ENCODE data around the gene KCNJ14. TPM values are rescaled to one million over a fixed set of nuclear protein-coding genes. Genes with fewer than 3 reads are reported as not detected.

Gene KCNJ14
- polyA plus RNA-seq (2012; rRNA removed), result 1.1 and 1.2 TPM in 2 replicates
- 0.54 and 0.93 TPM in 2 replicates for polyA plus RNA-seq (2012; cell fraction: cytosol; rRNA removed)
- 6.1 and 7.2 TPM in 2 replicates for polyA plus RNA-seq (2012; cell fraction: nucleus; rRNA removed)

DNA sequence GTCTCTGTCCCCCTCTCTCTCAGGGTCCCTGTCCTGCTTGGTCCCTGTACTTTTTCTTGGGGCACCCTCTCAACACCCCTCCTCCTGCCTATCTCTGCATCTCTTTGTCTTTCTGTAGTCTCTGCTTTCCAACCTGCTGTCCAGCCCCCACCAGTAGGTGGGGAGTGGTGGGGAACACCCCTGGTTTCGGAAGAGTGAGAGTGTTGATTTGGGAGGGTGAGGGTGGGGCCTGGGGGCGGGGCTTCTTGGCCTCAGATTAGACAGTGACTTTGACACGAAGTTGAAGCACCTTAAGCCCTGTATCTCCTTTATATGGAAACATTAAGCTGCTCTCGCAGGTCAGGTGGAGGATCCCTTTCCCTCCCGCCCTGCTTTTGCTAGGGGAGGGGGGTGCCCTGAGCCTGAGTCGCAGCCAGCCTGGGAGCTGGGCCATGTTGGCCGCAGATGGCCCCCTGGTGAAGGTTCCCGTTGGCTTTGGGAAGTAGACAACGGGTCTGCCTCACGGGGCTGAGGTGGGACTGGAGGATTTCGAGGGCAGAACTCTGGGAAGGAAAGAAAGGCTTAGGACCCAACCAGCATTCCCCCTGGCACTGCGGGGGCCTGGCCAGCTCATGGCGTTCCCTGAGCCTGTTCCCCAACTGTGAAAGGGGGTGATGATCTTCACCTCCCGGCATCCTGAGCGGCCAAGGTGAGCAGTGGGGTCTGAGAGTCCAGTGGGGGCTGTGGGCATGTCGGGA lies at the start of gene KCNJ14:
Gene KCNJ14, plus strand, starts transcription at position 404 of the 737 bp plus-strand sequence. CDS start 6,151 bp downstream, outside the sequence.
- H3K36me3 ChIP-seq (replicated peaks in 1 of 2; ENCODE audit: control insufficient read depth in 1 of 2, insufficient read depth in 2 of 2, low read length in 1 of 2), result peaks cover 21 to 34% of the 10 kb centered on the region in 2 experiments
- no peaks in the 10 kb centered on the region for H3K9me2 ChIP-seq
- no peak within 1 kb of the TSS for H3K27ac ChIP-seq (ENCODE audit: low read depth in 2 of 2, low read length in 1 of 2)
- TF ChIP-seq, protein P1, sequence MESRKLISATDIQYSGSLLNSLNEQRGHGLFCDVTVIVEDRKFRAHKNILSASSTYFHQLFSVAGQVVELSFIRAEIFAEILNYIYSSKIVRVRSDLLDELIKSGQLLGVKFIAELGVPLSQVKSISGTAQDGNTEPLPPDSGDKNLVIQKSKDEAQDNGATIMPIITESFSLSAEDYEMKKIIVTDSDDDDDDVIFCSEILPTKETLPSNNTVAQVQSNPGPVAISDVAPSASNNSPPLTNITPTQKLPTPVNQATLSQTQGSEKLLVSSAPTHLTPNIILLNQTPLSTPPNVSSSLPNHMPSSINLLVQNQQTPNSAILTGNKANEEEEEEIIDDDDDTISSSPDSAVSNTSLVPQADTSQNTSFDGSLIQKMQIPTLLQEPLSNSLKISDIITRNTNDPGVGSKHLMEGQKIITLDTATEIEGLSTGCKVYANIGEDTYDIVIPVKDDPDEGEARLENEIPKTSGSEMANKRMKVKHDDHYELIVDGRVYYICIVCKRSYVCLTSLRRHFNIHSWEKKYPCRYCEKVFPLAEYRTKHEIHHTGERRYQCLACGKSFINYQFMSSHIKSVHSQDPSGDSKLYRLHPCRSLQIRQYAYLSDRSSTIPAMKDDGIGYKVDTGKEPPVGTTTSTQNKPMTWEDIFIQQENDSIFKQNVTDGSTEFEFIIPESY (IDR thresholded peaks at IDR 0.05; ENCODE audit: borderline replicate concordance, low read depth), result no peak
- TF ChIP-seq SMC3 (IDR thresholded peaks at IDR 0.05; ENCODE audit: low read depth, low read length), result no peak
- TF ChIP-seq FOSL2 (IDR thresholded peaks at IDR 0.05; ENCODE audit: borderline replicate concordance, low read depth), result no peak
- no peak for TF ChIP-seq CHD2 (IDR thresholded peaks at IDR 0.05; ENCODE audit: low read length, partially characterized antibody)
- TF ChIP-seq EP300 (IDR thresholded peaks at IDR 0.05; ENCODE audit: borderline replicate concordance in 1 of 2, low read depth in 1 of 2, low read length in 1 of 2), result no peak
- no peak for TF ChIP-seq FOXM1 (IDR thresholded peaks at IDR 0.05; ENCODE audit: low read depth)
- TF ChIP-seq, protein P2, sequence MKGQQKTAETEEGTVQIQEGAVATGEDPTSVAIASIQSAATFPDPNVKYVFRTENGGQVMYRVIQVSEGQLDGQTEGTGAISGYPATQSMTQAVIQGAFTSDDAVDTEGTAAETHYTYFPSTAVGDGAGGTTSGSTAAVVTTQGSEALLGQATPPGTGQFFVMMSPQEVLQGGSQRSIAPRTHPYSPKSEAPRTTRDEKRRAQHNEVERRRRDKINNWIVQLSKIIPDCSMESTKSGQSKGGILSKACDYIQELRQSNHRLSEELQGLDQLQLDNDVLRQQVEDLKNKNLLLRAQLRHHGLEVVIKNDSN (IDR thresholded peaks at IDR 0.05; ENCODE audit: borderline replicate concordance, low read depth), result no peak
- TF ChIP-seq, protein P3, sequence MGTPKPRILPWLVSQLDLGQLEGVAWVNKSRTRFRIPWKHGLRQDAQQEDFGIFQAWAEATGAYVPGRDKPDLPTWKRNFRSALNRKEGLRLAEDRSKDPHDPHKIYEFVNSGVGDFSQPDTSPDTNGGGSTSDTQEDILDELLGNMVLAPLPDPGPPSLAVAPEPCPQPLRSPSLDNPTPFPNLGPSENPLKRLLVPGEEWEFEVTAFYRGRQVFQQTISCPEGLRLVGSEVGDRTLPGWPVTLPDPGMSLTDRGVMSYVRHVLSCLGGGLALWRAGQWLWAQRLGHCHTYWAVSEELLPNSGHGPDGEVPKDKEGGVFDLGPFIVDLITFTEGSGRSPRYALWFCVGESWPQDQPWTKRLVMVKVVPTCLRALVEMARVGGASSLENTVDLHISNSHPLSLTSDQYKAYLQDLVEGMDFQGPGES (IDR thresholded peaks at IDR 0.05; ENCODE audit: low read depth, low read length), result no peak
- TF ChIP-seq JUND (IDR thresholded peaks at IDR 0.05), result no peak
- no peak for TF ChIP-seq TEAD4 (IDR thresholded peaks at IDR 0.05; ENCODE audit: borderline replicate concordance, insufficient read depth)
- TF ChIP-seq ELF1 (IDR thresholded peaks at IDR 0.05), result no peak
- no peak for TF ChIP-seq YY1 (IDR thresholded peaks at IDR 0.05; ENCODE audit: low read depth)
- no peak for TF ChIP-seq RXRA (IDR thresholded peaks at IDR 0.05; ENCODE audit: borderline replicate concordance, low read depth)
- no peak for TF ChIP-seq EZH2phosphoT487 (IDR thresholded peaks at IDR 0.05; ENCODE audit: borderline replicate concordance, low read depth)
- TF ChIP-seq RFX5 (IDR thresholded peaks at IDR 0.05; ENCODE audit: low read length), result no peak
- H3K4me2 ChIP-seq, result no peak within 1 kb of the TSS
- 91% methylated on average over 15 of the region's 16 CpGs for WGBS (ENCODE audit: low lambda C conversion rate)
- peaks cover 10% of the 10 kb centered on the region for H3F3A ChIP-seq (replicated peaks; ENCODE audit: insufficient read depth)
- ChIA-PET CTCF (interaction anchor here (1.1 kb wide), 1 partner anchor 10 kb away, joined by 5 read pairs; the partner anchor contains the start of gene GRWD1), POLR2A (interaction anchor here (1.1 kb wide), 1 partner anchor 9 kb away, joined by 3 read pairs; the partner anchor contains the start of gene GRWD1)
- no peak within 1 kb of the TSS for H3K4me3 ChIP-seq (ENCODE audit: low read depth in 2 of 2, low read length in 1 of 2)
- H3K79me2 ChIP-seq (ENCODE audit: insufficient read depth), result peaks cover 8% of the 10 kb centered on the region; the same call in 1 of the 2 replicates
- no peaks in the 10 kb centered on the region for H3K27me3 ChIP-seq (ENCODE audit: insufficient read depth)
- no peak for DNase-seq
- H2AFZ ChIP-seq (ENCODE audit: low read depth), result no peak within 1 kb of the TSS
- H3K9ac ChIP-seq, result no peak within 1 kb of the TSS
- no peaks in the 10 kb centered on the region for H3K4me1 ChIP-seq (ENCODE audit: control insufficient read depth in 1 of 2, insufficient read depth in 2 of 2, low read depth in 1 of 2, low read length in 1 of 2)
- H4K20me1 ChIP-seq (ENCODE audit: insufficient read depth), result no peaks in the 10 kb centered on the region
- H3K9me3 ChIP-seq, result no peaks in the 10 kb centered on the region

All from SK-N-SH (cell line).